Astrocyte (in vitro differentiated cells and primary cell): ENCODE results near the gene GSTA2. TPM values are rescaled to one million over a fixed set of nuclear protein-coding genes. Genes with fewer than 3 reads are reported as not detected.

ENCODE experiments used
- DNase-seq: peaks from one replicate; pipeline ENCODE4 v3.0.0-alpha.2; 2010; ENCODE audit warnings: low read depth
- FAIRE-seq: peaks from 2 replicates; lab custom pipeline; 2011; peaks lifted over from hg19 to GRCh38; lab: Jason Lieb, UNC
- H2AFZ ChIP-seq: 2 replicates; pipeline ENCODE4 v1.6.0; 2012; ENCODE audit warnings: low read depth, low read length, inconsistent platforms
- H3K27ac ChIP-seq: 2 replicates; pipeline ENCODE4 v1.5.1; 2011; ENCODE audit warnings: low read depth, low read length, inconsistent platforms
- H3K27me3 ChIP-seq: 2 replicates; pipeline ENCODE4 v1.6.0; 2011; ENCODE audit warnings: low read length, inconsistent platforms; ENCODE audit not compliant: insufficient read depth
- H3K36me3 ChIP-seq: 2 replicates; pipeline ENCODE4 v1.5.1; 2011; ENCODE audit warnings: low read length, inconsistent platforms; ENCODE audit not compliant: insufficient read depth
- H3K4me1 ChIP-seq: 2 replicates; pipeline ENCODE4 v1.5.1; 2011; ENCODE audit warnings: low read length, inconsistent platforms; ENCODE audit not compliant: insufficient read depth
- H3K4me2 ChIP-seq: 2 replicates; pipeline ENCODE4 v1.6.0; 2012; ENCODE audit warnings: low read length, inconsistent platforms
- H3K4me3 ChIP-seq: 2 replicates; pipeline ENCODE4 v1.5.1; 2011; ENCODE audit warnings: low read depth, mild to moderate bottlenecking, low read length, inconsistent platforms; ENCODE audit not compliant: insufficient read depth
- H3K79me2 ChIP-seq: 2 replicates; pipeline ENCODE4 v1.6.0; 2012; ENCODE audit warnings: mild to moderate bottlenecking, low read length, inconsistent platforms; ENCODE audit not compliant: insufficient read depth
- H3K9ac ChIP-seq: 2 replicates; pipeline ENCODE4 v1.6.0; 2012; ENCODE audit warnings: mild to moderate bottlenecking, low read length, inconsistent platforms
- H3K9me3 ChIP-seq: 2 replicates; pipeline ENCODE4 v1.5.1; 2012; ENCODE audit warnings: low read depth, mild to moderate bottlenecking, low read length, inconsistent platforms; ENCODE audit not compliant: insufficient read depth
- H4K20me1 ChIP-seq: 2 replicates; pipeline ENCODE4 v1.6.0; 2012; ENCODE audit warnings: low read length, inconsistent platforms; ENCODE audit not compliant: insufficient read depth
- H3K27ac Mint-ChIP-seq: one replicate; pipeline ENCODE4 v1.8.0; 2021; ENCODE audit warnings: mild to moderate bottlenecking, mixed read lengths; ENCODE audit not compliant: unreplicated experiment
- H3K27me3 Mint-ChIP-seq: one replicate; pipeline ENCODE4 v1.8.0; 2021; ENCODE audit warnings: low read depth, mixed read lengths; ENCODE audit not compliant: unreplicated experiment
- H3K36me3 Mint-ChIP-seq: one replicate; pipeline ENCODE4 v1.8.0; 2021; ENCODE audit warnings: low read depth, mixed read lengths; ENCODE audit not compliant: unreplicated experiment
- H3K4me1 Mint-ChIP-seq: one replicate; pipeline ENCODE4 v1.8.0; 2021; ENCODE audit warnings: low read depth, mixed read lengths; ENCODE audit not compliant: unreplicated experiment
- H3K4me3 Mint-ChIP-seq: one replicate; pipeline ENCODE4 v1.8.0; 2021; ENCODE audit warnings: mild to moderate bottlenecking, moderate library complexity, mixed read lengths; ENCODE audit not compliant: unreplicated experiment
- H3K9me3 Mint-ChIP-seq: one replicate; pipeline ENCODE4 v1.8.0; 2021; ENCODE audit warnings: mild to moderate bottlenecking, mixed read lengths; ENCODE audit not compliant: unreplicated experiment
- CTCF ChIP-seq: IDR thresholded peaks from 2 replicates; pipeline ENCODE4 v1.5.1; 2011; ENCODE audit warnings: low read depth, mild to moderate bottlenecking, inconsistent platforms, low read length, moderate library complexity; ENCODE audit not compliant: insufficient read depth
- EZH2 ChIP-seq: IDR thresholded peaks from 2 replicates; pipeline ENCODE4 v1.6.1; 2012; ENCODE audit warnings: mild to moderate bottlenecking, low read length, inconsistent platforms; ENCODE audit not compliant: insufficient read depth
- total RNA-seq: library from RNA; stranded (reverse); gene quantifications from 2 replicates; pipeline ENCODE4 v1.2.1, GENCODE V29; 2021

The GSTA2 gene
- total RNA-seq, 1 donor from 2014 or later, result not detected

- peaks cover 12% of the 10 kb centered on the region for H3K27me3 Mint-ChIP-seq
- no peak overlapping the region for H3K4me3 Mint-ChIP-seq
These were observed 28.2 kb downstream of the GSTA2 start for GRCh38 chr6:52735071-52735470.

GRCh38 chr6:52734072-52734471 lies 29.2 kb downstream of the GSTA2 start:
- H3K9me3 ChIP-seq, result no peaks in the 10 kb centered on the region
- H3K36me3 Mint-ChIP-seq, result no peaks in the 10 kb centered on the region

More at GRCh38 chr6:52735071-52735470, 28.2 kb downstream of the GSTA2 start:
- no peak for FAIRE-seq
- peaks cover 2% of the 10 kb centered on the region for H3K4me1 Mint-ChIP-seq
- Histone ChIP-seq H3K4me2 (no peak overlapping the region), H3K27ac (no peak overlapping the region), H2AFZ (no peak overlapping the region), H3K9me3 (no peaks in the 10 kb centered on the region), H3K79me2 (no peaks in the 10 kb centered on the region), H3K9ac (no peak overlapping the region), H4K20me1 (no peaks in the 10 kb centered on the region), H3K36me3 (no peaks in the 10 kb centered on the region), H3K27me3 (no peaks in the 10 kb centered on the region), H3K4me1 (no peaks in the 10 kb centered on the region), H3K4me3 (no peak overlapping the region)
- TF ChIP-seq CTCF, result no peak
- TF ChIP-seq EZH2, result no peak
- H3K9me3 Mint-ChIP-seq, result peaks cover 13% of the 10 kb centered on the region
- H3K27ac Mint-ChIP-seq, result no peak overlapping the region
- no peak for DNase-seq
- H3K36me3 Mint-ChIP-seq, result peaks cover 3% of the 10 kb centered on the region

More at GRCh38 chr6:52734072-52734471, 29.2 kb downstream of the GSTA2 start:
- H3K79me2 ChIP-seq, result no peaks in the 10 kb centered on the region
- Mint-ChIP-seq H3K9me3 (peaks cover 6% of the 10 kb centered on the region), H3K4me3 (no peak overlapping the region), H3K4me1 (peaks cover 5% of the 10 kb centered on the region), H3K27me3 (peaks cover 12% of the 10 kb centered on the region), H3K27ac (no peak overlapping the region)
- no peak overlapping the region for H2AFZ ChIP-seq
- FAIRE-seq (no peak), DNase-seq (no peak)
- no peak overlapping the region for H3K4me2 ChIP-seq
- no peaks in the 10 kb centered on the region for H3K36me3 ChIP-seq
- H3K4me3 ChIP-seq, result no peak overlapping the region
- H3K9ac ChIP-seq, result no peak overlapping the region
- no peaks in the 10 kb centered on the region for H3K4me1 ChIP-seq
- H3K27me3 ChIP-seq, result no peaks in the 10 kb centered on the region
- TF ChIP-seq EZH2 (no peak), CTCF (no peak)
- no peaks in the 10 kb centered on the region for H4K20me1 ChIP-seq
- no peak overlapping the region for H3K27ac ChIP-seq
